Neural progenitor cell (in vitro differentiated cells): Measurements from ENCODE around the gene LDOC1. TPM values are rescaled to one million over a fixed set of nuclear protein-coding genes. Genes with fewer than 3 reads are reported as not detected.

Source experiments
- DNase-seq: peaks from one replicate; pipeline ENCODE4 v3.0.0-alpha.2; 2016; ENCODE audit warnings: low spot score
- H2AFZ ChIP-seq: fragments of 200-600 bp; sonication (generic); replicated peaks from 2 replicates; pipeline ENCODE4 v1.6.1; 2016; ENCODE audit warnings: antibody characterized with exemption
- H3F3A ChIP-seq: fragments of 200-600 bp; sonication (generic); 2 replicates; pipeline ENCODE4 v1.6.1; 2016; ENCODE audit warnings: antibody characterized with exemption, low read depth
- H3K27ac ChIP-seq: fragments of 200-600 bp; sonication (generic); 2 replicates; pipeline ENCODE4 v1.5.1; 2016; ENCODE audit warnings: mild to moderate bottlenecking
- H3K27me3 ChIP-seq: fragments of 200-600 bp; sonication (generic); 2 replicates; pipeline ENCODE4 v1.6.1; 2016; ENCODE audit warnings: mild to moderate bottlenecking, moderate library complexity
- H3K36me3 ChIP-seq: fragments of 200-600 bp; sonication (generic); 2 replicates; pipeline ENCODE4 v1.5.1; 2016
- H3K4me1 ChIP-seq: fragments of 200-600 bp; sonication (generic); 2 replicates; pipeline ENCODE4 v1.6.1; 2016; ENCODE audit warnings: mixed run types
- H3K4me2 ChIP-seq: fragments of 200-600 bp; sonication (generic); 2 replicates; pipeline ENCODE4 v1.6.1; 2016
- H3K4me3 ChIP-seq: fragments of 200-600 bp; sonication (generic); 2 replicates; pipeline ENCODE4 v1.5.1; 2016
- H3K79me2 ChIP-seq: fragments of 200-600 bp; sonication (generic); 2 replicates; pipeline ENCODE4 v1.6.1; 2016; ENCODE audit warnings: low read depth
- H3K9ac ChIP-seq: fragments of 200-600 bp; sonication (generic); 2 replicates; pipeline ENCODE4 v1.6.1; 2016
- H3K9me3 ChIP-seq: fragments of 200-600 bp; sonication (generic); 2 replicates; pipeline ENCODE4 v1.5.1; 2016; ENCODE audit warnings: low read depth
- H4K20me1 ChIP-seq: fragments of 200-600 bp; sonication (generic); 2 replicates; pipeline ENCODE4 v1.6.1; 2016; ENCODE audit warnings: low read depth
- H3K27ac Mint-ChIP-seq: 3 replicates; pipeline ENCODE4 v1.8.0; 2021; ENCODE audit warnings: mixed read lengths
- H3K27me3 Mint-ChIP-seq: 2 replicates; pipeline ENCODE4 v1.8.0; 2022; ENCODE audit warnings: low read depth, mild to moderate bottlenecking, inconsistent platforms, moderate library complexity, mixed read lengths; ENCODE audit not compliant: insufficient read depth
- H3K36me3 Mint-ChIP-seq: 3 replicates; pipeline ENCODE4 v1.8.0; 2021; ENCODE audit warnings: mixed read lengths
- H3K4me1 Mint-ChIP-seq: 3 replicates; pipeline ENCODE4 v1.8.0; 2021; ENCODE audit warnings: mixed read lengths
- H3K4me3 Mint-ChIP-seq: 3 replicates; pipeline ENCODE4 v1.8.0; 2021; ENCODE audit warnings: mild to moderate bottlenecking, moderate library complexity, mixed read lengths
- H3K9me3 Mint-ChIP-seq: 3 replicates; pipeline ENCODE4 v1.8.0; 2020; ENCODE audit warnings: mixed read lengths
- EZH2 ChIP-seq: fragments of 200-600 bp; sonication (generic); IDR thresholded peaks from 2 replicates; pipeline ENCODE4 v1.6.1; 2017; ENCODE audit warnings: antibody characterized with exemption, mild to moderate bottlenecking, moderate library complexity
- EZH2phosphoT487 ChIP-seq: fragments of 200-600 bp; sonication (generic); IDR thresholded peaks from 2 replicates; pipeline ENCODE4 v1.6.1; 2017; ENCODE audit warnings: antibody characterized with exemption
- total RNA-seq: library from RNA; depleted of rRNA; stranded (reverse); fragments of >200 nt; gene quantifications from 2 replicates; pipeline ENCODE4 v1.2.3, GENCODE V29; 2015; ENCODE audit warnings: low replicate concordance
- TF ChIP-seq, protein P1 (sequence below): fragments of 200-600 bp; sonication (generic); IDR thresholded peaks from 2 replicates; pipeline ENCODE4 v1.5.1; 2017; ENCODE audit warnings: antibody characterized with exemption, mild to moderate bottlenecking

The LDOC1 gene
- 3.7 and 6.0 TPM in 2 replicates for total RNA-seq

DNA sequence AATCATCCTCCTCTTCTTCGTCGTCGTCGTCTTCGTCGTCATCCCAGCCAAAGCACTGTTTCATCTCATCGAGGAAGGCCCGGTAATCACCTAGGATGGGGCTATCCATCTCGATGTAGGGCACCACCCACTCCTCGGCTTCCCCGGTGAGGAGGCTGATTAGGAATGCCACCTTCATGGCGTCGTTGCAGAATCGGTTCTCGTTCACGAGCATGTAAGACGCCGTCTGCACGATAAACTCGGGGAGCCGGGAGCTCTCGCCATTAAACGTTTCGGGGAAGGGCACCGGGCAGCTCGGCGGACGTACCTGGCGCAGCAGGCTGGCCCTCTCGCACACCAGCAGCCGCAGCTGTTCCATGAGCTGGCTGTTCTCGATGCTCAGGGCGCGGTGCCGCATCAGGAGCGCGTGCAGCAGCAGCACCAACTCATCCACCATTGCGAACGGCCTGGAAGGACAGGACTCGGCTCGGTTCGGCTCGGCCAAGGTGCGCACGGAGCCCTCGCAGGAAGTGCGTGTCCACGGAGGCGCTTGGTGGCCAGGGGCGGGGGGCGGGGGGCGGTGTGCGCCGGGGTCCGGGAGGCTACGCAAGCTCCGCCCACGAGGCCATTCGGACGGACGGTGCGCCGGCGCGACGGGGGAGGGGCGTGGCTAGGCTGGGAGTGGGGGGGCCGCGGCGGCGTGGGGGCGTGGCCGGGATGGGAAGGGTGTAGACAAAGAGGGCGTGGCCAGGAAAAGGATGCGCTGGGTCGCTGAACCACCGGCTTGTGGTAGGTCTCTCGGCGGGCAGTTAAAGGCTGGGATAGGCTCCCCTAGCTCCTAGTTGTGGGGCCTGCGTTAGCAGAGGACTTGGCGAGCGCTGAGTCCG lies at the start of gene LDOC1:
Gene LDOC1, minus strand, starts transcription at position 544 of the 866 bp plus-strand sequence. Its CDS starts 108 bp downstream, at position 436.
- Histone ChIP-seq H3K4me2 (peak within 1 kb of the TSS; percentile 72), H3K36me3 (no peaks in the 10 kb centered on the region), H3K27ac (no peak within 1 kb of the TSS), H3K4me3 (peak within 1 kb of the TSS; percentile 60), H3K27me3 (no peaks in the 10 kb centered on the region), H3K4me1 (no peaks in the 10 kb centered on the region), H2AFZ (peak within 1 kb of the TSS; percentile 90), H3K79me2 (no peaks in the 10 kb centered on the region), H4K20me1 (no peaks in the 10 kb centered on the region), H3K9ac (no peak within 1 kb of the TSS), H3K9me3 (no peaks in the 10 kb centered on the region), H3F3A (peaks cover 3% of the 10 kb centered on the region)
- Mint-ChIP-seq H3K4me3 (peak within 1 kb of the TSS; percentile 87), H3K27me3 (peaks cover 2% of the 10 kb centered on the region), H3K27ac (no peak within 1 kb of the TSS), H3K9me3 (peaks cover 19% of the 10 kb centered on the region), H3K36me3 (peaks cover 2% of the 10 kb centered on the region), H3K4me1 (peaks cover 6% of the 10 kb centered on the region)
- no peak for TF ChIP-seq EZH2
- TF ChIP-seq, protein P1, sequence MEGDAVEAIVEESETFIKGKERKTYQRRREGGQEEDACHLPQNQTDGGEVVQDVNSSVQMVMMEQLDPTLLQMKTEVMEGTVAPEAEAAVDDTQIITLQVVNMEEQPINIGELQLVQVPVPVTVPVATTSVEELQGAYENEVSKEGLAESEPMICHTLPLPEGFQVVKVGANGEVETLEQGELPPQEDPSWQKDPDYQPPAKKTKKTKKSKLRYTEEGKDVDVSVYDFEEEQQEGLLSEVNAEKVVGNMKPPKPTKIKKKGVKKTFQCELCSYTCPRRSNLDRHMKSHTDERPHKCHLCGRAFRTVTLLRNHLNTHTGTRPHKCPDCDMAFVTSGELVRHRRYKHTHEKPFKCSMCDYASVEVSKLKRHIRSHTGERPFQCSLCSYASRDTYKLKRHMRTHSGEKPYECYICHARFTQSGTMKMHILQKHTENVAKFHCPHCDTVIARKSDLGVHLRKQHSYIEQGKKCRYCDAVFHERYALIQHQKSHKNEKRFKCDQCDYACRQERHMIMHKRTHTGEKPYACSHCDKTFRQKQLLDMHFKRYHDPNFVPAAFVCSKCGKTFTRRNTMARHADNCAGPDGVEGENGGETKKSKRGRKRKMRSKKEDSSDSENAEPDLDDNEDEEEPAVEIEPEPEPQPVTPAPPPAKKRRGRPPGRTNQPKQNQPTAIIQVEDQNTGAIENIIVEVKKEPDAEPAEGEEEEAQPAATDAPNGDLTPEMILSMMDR = no peak
- TF ChIP-seq EZH2phosphoT487 = no peak
- peak; percentile 93 for DNase-seq

DNA sequence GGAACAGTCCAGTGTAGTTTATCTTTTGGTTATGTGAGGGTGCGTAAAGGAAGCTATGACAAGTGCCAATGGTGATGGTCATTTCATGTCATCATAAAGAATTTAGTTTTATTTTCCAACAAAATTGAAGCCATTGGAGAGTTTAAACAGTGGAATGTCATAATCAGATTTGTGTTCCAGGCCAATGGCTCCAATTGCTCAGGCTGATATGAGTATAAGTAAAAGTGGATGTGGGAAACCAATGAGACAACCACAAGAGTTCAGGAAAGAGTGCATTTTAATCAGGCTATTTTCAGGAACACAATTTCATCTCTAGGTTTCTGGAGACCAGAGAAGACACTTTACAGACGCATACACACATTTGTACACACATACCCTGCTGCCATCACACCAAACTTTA lies 44.7 kb upstream of the LDOC1 start:
- no peak overlapping the region for H2AFZ ChIP-seq
- TF ChIP-seq, protein P1 = no peak
- TF ChIP-seq EZH2 = no peak
- TF ChIP-seq EZH2phosphoT487 = no peak
- Mint-ChIP-seq H3K27me3 (no peaks in the 10 kb centered on the region), H3K4me3 (no peak overlapping the region), H3K36me3 (no peaks in the 10 kb centered on the region), H3K4me1 (no peaks in the 10 kb centered on the region), H3K27ac (no peak overlapping the region), H3K9me3 (peaks cover 9% of the 10 kb centered on the region)
- no peaks in the 10 kb centered on the region for H3K27me3 ChIP-seq
- H3K27ac ChIP-seq = no peak overlapping the region
- no peaks in the 10 kb centered on the region for H3F3A ChIP-seq
- no peaks in the 10 kb centered on the region for H3K36me3 ChIP-seq
- DNase-seq = no peak
- H4K20me1 ChIP-seq = no peaks in the 10 kb centered on the region
- H3K79me2 ChIP-seq = no peaks in the 10 kb centered on the region
- H3K9me3 ChIP-seq = no peaks in the 10 kb centered on the region
- H3K9ac ChIP-seq = no peak overlapping the region
- no peak overlapping the region for H3K4me2 ChIP-seq
- no peak overlapping the region for H3K4me3 ChIP-seq
- H3K4me1 ChIP-seq = no peaks in the 10 kb centered on the region

GRCh38 chrX:141220342-141221008 lies 43.5 kb upstream of the LDOC1 start:
- no peak for TF ChIP-seq EZH2phosphoT487
- TF ChIP-seq EZH2 = no peak
- TF ChIP-seq, protein P1 = no peak
- Histone ChIP-seq H3K4me3 (no peak overlapping the region), H2AFZ (no peak overlapping the region), H4K20me1 (no peaks in the 10 kb centered on the region), H3K27ac (no peak overlapping the region), H3K79me2 (no peaks in the 10 kb centered on the region), H3K9ac (no peak overlapping the region), H3K4me2 (no peak overlapping the region), H3K9me3 (no peaks in the 10 kb centered on the region), H3K4me1 (no peaks in the 10 kb centered on the region), H3K36me3 (no peaks in the 10 kb centered on the region), H3F3A (no peaks in the 10 kb centered on the region), H3K27me3 (no peaks in the 10 kb centered on the region)
- Mint-ChIP-seq H3K27me3 (no peaks in the 10 kb centered on the region), H3K27ac (no peak overlapping the region), H3K4me1 (no peaks in the 10 kb centered on the region), H3K36me3 (no peaks in the 10 kb centered on the region), H3K9me3 (peaks cover 9% of the 10 kb centered on the region), H3K4me3 (no peak overlapping the region)
- no peak for DNase-seq
